ENCODE results near the gene RAB6B.

The RAB6B gene

GRCh38 chr3:133893683-133894352, 1.9 kb downstream of the RAB6B start:
- FAIRE-seq, result no peak

DNA sequence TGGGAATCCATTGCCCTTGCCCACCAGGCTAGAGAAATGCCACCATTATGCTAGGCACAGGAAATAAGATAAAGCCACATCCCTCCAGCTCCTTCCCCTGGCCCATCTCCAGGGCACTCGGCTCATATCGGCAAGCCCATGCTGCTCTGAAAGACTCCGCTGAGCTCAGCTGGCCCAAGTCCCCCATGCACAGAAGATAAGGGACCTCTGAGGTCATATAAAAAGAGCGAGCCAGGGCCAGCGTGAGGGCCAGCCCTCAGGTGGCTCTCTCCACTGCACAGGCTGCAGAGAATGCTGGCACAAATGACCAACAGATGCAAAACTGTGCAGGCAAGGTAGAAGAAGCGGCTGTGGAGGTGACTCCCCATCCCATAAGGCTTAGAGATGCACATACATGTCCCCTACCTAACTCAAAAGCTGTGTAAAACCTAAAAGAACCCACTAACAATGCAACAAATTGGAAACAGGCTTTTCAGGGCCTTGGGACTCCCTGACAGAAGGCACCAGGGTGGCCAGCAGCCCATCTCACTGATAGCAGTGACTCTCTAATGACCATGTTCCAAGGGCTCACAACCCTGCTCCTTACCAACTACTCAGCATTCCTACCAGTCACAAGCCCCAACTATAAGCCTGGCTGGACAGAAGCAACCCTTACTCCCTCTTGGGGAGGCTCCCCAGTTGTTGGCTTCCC, 3.0 kb downstream of the RAB6B start:
- no peak for FAIRE-seq

- FAIRE-seq, result no peak
Measured at GRCh38 chr3:133891662-133892378, 3.9 kb downstream of the RAB6B start.

DNA sequence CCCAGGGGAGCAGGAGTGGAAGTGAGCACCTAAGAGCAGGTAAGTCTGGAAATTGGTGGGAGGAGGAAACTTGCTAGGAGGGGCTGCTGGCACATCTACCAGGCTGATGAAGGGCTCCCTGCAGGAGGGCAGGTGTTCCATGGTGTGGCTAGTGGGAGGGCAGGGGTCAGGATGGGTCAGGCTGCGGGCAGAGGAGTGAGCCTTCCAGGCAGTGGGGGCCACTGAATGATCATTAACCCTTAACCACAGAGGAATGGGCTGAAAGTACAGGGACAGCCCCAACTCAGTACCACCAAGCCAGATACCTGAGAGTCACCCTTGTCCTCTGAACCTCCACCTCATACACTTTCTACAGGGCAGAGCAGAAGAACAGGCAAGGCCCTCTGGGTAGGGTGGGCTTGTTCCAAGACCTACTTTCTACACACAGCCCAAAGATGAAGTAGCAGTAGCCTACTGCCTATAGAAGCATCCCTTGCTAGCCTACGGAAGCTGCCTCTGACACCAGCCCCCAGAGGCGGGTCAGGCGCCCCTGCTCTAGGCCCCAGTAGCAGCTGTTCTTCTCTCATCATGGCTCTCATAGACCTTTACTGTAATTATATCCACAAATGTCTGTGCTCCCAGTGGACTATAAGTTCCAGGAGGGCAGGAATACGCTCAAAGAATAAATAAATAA, 4.6 kb downstream of the RAB6B start:
- FAIRE-seq, result no peak

DNA sequence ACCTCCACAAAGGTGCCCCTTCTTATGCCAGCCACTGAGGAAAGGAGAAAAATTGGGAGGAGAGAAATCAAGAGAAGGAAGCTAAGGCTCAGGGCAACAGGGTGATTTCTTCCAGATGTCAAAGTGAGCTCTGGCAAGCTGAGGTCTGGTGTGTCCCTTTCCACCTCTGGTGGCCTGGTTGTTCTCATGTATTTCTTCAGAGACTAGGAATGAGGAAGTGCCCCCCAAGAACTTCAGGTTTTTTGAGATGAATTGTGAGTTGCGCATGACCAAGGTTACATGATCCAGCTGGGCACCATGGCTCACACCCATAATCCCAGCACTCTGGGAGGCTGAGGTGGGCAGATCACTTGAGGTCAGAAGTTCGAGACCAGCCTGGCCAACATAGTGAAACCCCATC, 5.6 kb downstream of the RAB6B start:
- FAIRE-seq, result no peak

GRCh38 chr3:133888726-133889340, 6.8 kb downstream of the RAB6B start:
- no peak for FAIRE-seq

GRCh38 chr3:133887803-133888703, 7.6 kb downstream of the RAB6B start:
- no peak for FAIRE-seq

- no peak for FAIRE-seq
Measured at GRCh38 chr3:133887074-133887802, 8.4 kb downstream of the RAB6B start.

- no peak for FAIRE-seq
Measured at GRCh38 chr3:133886031-133886722, 9.5 kb downstream of the RAB6B start.

DNA sequence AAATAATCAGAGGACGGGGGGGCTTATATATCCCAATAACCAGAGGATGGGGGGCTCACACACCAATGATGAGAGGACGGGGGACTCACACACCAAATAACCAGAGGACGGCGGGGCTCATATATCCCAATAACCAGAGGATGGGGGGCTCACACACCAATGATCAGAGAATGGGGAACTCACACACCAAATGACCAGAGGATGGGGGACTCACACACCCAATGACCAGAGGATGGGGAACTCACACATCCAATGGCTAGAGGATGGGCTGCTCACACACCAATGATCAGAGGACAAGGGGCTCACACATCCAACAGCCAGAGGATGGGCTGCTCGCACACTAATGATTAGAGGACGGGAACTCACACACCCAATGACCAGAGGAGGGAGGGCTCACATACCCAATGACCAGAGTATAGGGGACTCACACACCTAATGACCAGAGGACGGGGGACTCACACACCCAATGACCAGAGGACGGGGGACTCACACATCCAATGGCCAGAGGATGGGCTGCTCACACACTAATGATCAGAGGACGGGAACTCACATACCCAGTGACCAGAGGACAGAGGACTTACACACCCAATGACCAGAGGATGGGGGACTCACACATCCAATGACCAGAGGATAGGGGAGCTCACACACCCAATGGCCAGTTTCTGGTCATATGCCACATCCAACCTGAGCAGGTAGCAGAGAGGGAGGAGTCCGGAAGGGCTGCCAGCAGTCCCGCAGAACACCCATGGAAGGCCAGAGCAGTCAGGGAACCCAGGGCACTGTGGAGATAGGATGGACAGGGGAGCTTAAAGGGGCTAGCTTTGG, 10.6 kb downstream of the RAB6B start:
- no peak for FAIRE-seq

DNA sequence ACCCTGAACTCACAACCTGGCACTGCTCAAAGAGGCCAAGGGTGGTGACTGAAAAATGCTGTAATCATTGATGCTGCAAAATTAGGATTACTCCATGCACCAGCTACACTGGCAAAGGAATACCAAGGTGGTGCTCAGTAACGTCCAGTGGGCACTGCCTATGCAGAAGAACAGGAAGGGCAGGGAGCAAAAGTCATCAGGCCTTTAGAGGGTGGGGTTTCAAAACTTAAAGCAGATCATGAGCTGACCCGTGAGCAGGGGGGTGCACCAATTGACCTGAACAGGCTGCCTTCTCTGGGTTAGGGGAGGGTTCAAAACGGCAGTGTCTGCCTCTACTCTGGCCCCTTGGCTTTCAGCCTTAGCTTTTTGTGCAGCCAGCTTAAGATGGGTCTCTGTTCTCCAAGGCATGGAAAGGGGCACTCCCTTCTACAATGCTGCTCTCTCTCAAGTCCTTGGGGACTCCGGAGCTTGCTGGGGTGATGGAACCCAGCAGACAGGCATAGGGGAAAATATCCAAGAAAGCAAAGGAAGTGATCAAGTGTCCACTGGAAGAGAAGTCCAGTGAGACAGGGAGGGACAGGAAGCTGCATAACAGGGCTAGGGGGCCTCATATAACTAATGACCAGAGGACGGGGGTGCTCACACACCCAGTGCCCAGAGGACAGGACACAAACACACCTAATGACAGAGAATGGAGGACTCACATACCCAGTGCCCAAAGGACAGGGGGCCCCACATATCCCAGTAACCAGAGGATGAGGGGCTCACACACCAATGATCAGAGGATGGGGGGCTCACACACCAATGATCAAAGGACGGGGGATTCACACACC, 11.4 kb downstream of the RAB6B start:
- no peak for FAIRE-seq

GRCh38 chr3:133883641-133884040, 12.0 kb downstream of the RAB6B start:
- no peak for FAIRE-seq

DNA sequence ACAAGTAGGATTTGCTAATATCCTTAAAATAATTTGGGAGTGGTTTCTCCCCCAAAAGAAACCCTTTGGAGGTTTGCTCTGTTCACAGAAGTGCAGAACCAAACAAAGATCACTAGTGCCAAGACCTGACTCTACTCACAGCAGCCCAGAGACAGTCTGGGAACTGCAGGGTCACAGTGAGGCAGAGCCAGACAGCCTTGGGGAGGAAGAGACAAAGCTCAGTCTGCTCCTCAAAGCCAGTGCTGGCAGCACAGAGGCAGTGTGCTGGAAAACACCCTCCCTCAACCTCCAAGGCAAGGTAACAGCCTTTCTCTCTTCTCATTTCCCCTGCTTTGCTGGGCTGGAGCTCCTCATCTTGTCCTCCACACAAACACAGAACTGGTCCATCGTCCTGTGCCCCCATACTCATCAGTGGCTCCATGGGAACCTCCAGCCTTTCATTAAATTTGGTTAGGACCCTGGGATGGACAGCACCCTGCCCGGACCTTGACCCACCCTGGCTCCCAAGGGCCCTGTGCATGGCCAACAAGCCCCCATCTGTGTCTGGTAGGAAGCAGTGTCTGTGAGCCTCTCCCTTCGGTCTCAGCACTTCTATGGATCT, 12.6 kb downstream of the RAB6B start:
- FAIRE-seq, result no peak

DNA sequence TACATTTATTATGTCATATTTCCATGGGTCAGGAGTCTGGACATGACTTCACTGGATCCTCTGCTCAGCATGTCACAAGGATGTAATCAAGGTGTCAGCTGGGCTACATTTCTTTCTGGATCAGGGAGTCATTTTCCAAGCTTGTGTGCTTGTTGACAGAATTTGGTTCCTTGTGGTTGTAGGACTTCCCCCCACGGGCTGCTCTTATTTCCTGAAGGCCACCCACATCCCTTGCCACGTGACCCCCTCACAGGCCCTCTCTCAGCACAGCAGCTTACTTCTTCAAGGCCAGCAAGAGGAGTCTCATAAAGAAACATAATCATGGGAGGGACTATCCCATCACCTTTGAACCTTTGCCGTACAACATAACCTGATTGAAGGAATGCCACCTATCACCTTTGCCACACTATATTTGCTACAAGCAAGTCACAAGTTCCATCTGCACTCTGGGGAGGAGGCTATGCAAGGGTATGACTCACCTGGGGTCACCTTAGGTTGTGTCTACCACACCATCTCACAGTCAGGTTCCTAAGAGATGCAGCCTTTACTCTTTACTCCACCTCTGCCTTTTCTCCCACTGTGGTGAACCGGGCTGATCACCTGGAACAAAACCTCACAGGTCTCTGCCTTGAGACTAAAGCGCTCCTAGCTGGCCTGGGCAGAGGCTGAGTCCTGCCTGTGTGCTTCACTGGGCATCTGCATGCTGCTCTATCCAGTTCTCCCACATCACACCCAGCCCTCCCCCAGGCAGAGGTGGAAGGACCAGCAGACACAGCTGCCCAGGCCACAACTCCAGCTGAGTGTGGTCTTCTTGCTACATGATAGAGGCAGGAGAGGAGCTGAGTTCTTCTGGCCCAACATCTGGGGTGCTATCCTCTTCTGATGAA, 13.5 kb downstream of the RAB6B start:
- no peak for FAIRE-seq

GRCh38 chr3:133881492-133881891, 14.2 kb downstream of the RAB6B start:
- no peak for FAIRE-seq

GRCh38 chr3:133880886-133881455, 14.7 kb downstream of the RAB6B start:
- no peak for FAIRE-seq

DNA sequence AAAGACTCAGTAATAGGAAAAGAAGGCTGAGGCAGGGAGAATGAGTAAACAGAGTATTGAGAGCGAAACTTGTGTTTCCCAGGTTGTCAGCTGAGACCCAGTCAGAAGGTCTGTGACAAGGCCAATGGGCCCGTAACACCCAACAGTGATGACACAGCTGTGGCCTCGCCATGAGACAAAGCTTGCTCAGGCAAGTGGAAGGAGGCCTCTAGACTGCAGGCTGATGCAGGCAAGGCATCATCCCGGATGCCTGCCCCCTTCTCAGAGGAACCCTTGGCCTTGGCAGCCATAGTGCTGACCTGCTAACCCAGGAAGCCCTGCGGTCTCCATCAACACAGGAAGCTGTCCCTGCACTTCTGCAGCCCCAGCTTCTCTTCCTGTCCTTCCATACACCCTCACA, 15.4 kb downstream of the RAB6B start:
- FAIRE-seq, result no peak

Measured in TTC549 (cell line).